ENCODE data around the gene OCIAD1.

OCIAD1 gene

GRCh38 chr4:48896845-48897244 lies 66.0 kb downstream of the OCIAD1 start:
- no peak for DNase-seq

- no peak for DNase-seq
Measured at GRCh38 chr4:48898733-48899431, 68.0 kb downstream of the OCIAD1 start.

GRCh38 chr4:48899432-48899749 lies 68.5 kb downstream of the OCIAD1 start:
- no peak for DNase-seq

GRCh38 chr4:48899950-48900349 lies 69.1 kb downstream of the OCIAD1 start:
- DNase-seq = no peak

- DNase-seq = no peak
Measured at GRCh38 chr4:48901196-48901595, 70.3 kb downstream of the OCIAD1 start.

GRCh38 chr4:48902266-48902665 lies 71.4 kb downstream of the OCIAD1 start:
- no peak for DNase-seq

- DNase-seq = no peak
Measured at GRCh38 chr4:48904101-48904500, 73.2 kb downstream of the OCIAD1 start.

GRCh38 chr4:48904541-48905142 lies 73.8 kb downstream of the OCIAD1 start:
- DNase-seq = no peak

GRCh38 chr4:48905363-48906015 lies 74.6 kb downstream of the OCIAD1 start:
- no peak for DNase-seq

- DNase-seq = peak; percentile 78 to 84
Measured at GRCh38 chr4:48906206-48907173, 75.6 kb downstream of the OCIAD1 start, which contains the start of gene OCIAD2. TSS of gene OCIAD2 (minus strand) at chr4:48906774. CDS start at chr4:48904549, 2,225 bp downstream.

- DNase-seq = no peak
Measured at GRCh38 chr4:48907706-48908477, 77.0 kb downstream of the OCIAD1 start.

- no peak for DNase-seq
Measured at GRCh38 chr4:48908687-48909086, 77.8 kb downstream of the OCIAD1 start.

- peak; percentile 69 to 76 for DNase-seq
Measured at GRCh38 chr4:48909697-48910096, 78.8 kb downstream of the OCIAD1 start.

- no peak for DNase-seq
Measured at GRCh38 chr4:48910511-48910910, 79.6 kb downstream of the OCIAD1 start.
